HEK293 (cell line): ENCODE data around the gene SUMO3.

ENCODE experiments used
- BCL11A ChIP-seq: fragments of 450-650 bp; formaldehyde crosslinking; IDR thresholded peaks from 2 replicates; pipeline ENCODE4 v1.5.1; 2016; ENCODE audit warnings: low read depth, missing biosample characterization, missing genetic modification characterization
- GLIS1 ChIP-seq: fragments of 450-650 bp; formaldehyde crosslinking; IDR thresholded peaks from 2 replicates; pipeline ENCODE4 v1.5.1; 2016; ENCODE audit warnings: missing biosample characterization, missing genetic modification characterization
- KLF8 ChIP-seq: fragments of 450-650 bp; formaldehyde crosslinking; IDR thresholded peaks from 2 replicates; pipeline ENCODE4 v1.5.1; 2016; ENCODE audit warnings: missing biosample characterization, missing genetic modification characterization
- MYNN ChIP-seq: fragments of 450-650 bp; formaldehyde crosslinking; IDR thresholded peaks from 2 replicates; pipeline ENCODE4 v1.5.1; 2016; ENCODE audit warnings: missing biosample characterization, missing genetic modification characterization, borderline replicate concordance
- OSR2 ChIP-seq: fragments of 450-650 bp; formaldehyde crosslinking; IDR thresholded peaks from 2 replicates; pipeline ENCODE4 v1.5.1; 2016; ENCODE audit warnings: missing biosample characterization, missing genetic modification characterization
- RBAK ChIP-seq: fragments of 450-650 bp; formaldehyde crosslinking; IDR thresholded peaks from 2 replicates; pipeline ENCODE4 v1.5.1; 2016; ENCODE audit warnings: missing biosample characterization, missing genetic modification characterization
- SALL2 ChIP-seq: fragments of 450-650 bp; formaldehyde crosslinking; IDR thresholded peaks from 2 replicates; pipeline ENCODE4 v1.5.0; 2017; ENCODE audit warnings: missing biosample characterization, mild to moderate bottlenecking, missing genetic modification characterization, borderline replicate concordance
- SETDB1 ChIP-seq: IDR thresholded peaks from one replicate; pipeline ENCODE4 v1.6.1; 2017; ENCODE audit warnings: mild to moderate bottlenecking, low read length, moderate library complexity, mixed read lengths; ENCODE audit not compliant: insufficient read length
- YY2 ChIP-seq: fragments of 450-650 bp; formaldehyde crosslinking; IDR thresholded peaks from 2 replicates; pipeline ENCODE4 v1.5.1; 2016; ENCODE audit warnings: missing biosample characterization, missing genetic modification characterization
- ZBTB48 ChIP-seq: fragments of 450-650 bp; formaldehyde crosslinking; IDR thresholded peaks from 2 replicates; pipeline ENCODE4 v1.5.1; 2016; ENCODE audit warnings: missing biosample characterization, missing genetic modification characterization
- ZBTB8A ChIP-seq: fragments of 450-650 bp; formaldehyde crosslinking; IDR thresholded peaks from 2 replicates; pipeline ENCODE4 v1.5.1; 2016; ENCODE audit warnings: missing biosample characterization, missing genetic modification characterization
- ZFHX2 ChIP-seq: fragments of 450-650 bp; formaldehyde crosslinking; conservative IDR thresholded peaks from 2 replicates; pipeline ENCODE4 v1.5.1; 2016; ENCODE audit warnings: missing biosample characterization, missing genetic modification characterization
- ZIC2 ChIP-seq: fragments of 450-650 bp; formaldehyde crosslinking; IDR thresholded peaks from 2 replicates; pipeline ENCODE4 v1.5.1; 2016; ENCODE audit warnings: missing biosample characterization, missing genetic modification characterization
- ZNF114 ChIP-seq: fragments of 450-650 bp; formaldehyde crosslinking; IDR thresholded peaks from 2 replicates; pipeline ENCODE4 v1.5.0; 2017; ENCODE audit warnings: missing biosample characterization, missing genetic modification characterization
- ZNF174 ChIP-seq: fragments of 450-650 bp; formaldehyde crosslinking; IDR thresholded peaks from 2 replicates; pipeline ENCODE4 v1.5.0; 2017; ENCODE audit warnings: missing biosample characterization, mild to moderate bottlenecking, missing genetic modification characterization
- ZNF19 ChIP-seq: fragments of 450-650 bp; formaldehyde crosslinking; IDR thresholded peaks from 2 replicates; pipeline ENCODE4; 2016; ENCODE audit warnings: missing biosample characterization, missing genetic modification characterization, low read depth
- ZNF2 ChIP-seq: fragments of 450-650 bp; formaldehyde crosslinking; IDR thresholded peaks from 2 replicates; pipeline ENCODE4 v1.5.1; 2016; ENCODE audit warnings: missing biosample characterization, missing genetic modification characterization
- ZNF211 ChIP-seq: fragments of 450-650 bp; formaldehyde crosslinking; IDR thresholded peaks from 2 replicates; pipeline ENCODE4 v1.5.1; 2016; ENCODE audit warnings: low read depth, missing biosample characterization, missing genetic modification characterization
- ZNF221 ChIP-seq: fragments of 450-650 bp; formaldehyde crosslinking; IDR thresholded peaks from 2 replicates; pipeline ENCODE4 v1.5.1; 2017; ENCODE audit warnings: missing biosample characterization, missing genetic modification characterization, borderline replicate concordance
- ZNF24 ChIP-seq: fragments of 450-650 bp; formaldehyde crosslinking; IDR thresholded peaks from 2 replicates; pipeline ENCODE4 v1.5.1; 2016; ENCODE audit warnings: missing biosample characterization, missing genetic modification characterization
- ZNF248 ChIP-seq: fragments of 450-650 bp; formaldehyde crosslinking; IDR thresholded peaks from 2 replicates; pipeline ENCODE4 v1.5.1; 2017; ENCODE audit warnings: missing biosample characterization, missing genetic modification characterization
- ZNF274 ChIP-seq, 2 experiments: fragments of 200-500 bp in 1 of 2; fragments of 450-650 bp in 1 of 2; sonication (Bioruptor generic) in 1 of 2; formaldehyde crosslinking in 1 of 2; IDR thresholded peaks; 2 replicates each; pipeline versions ENCODE4 v1.5.1 to v1.6.1; 2014 to 2016; ENCODE audit warnings: borderline replicate concordance in 1 of 2, inconsistent platforms in 1 of 2, low read length in 1 of 2, missing biosample characterization in 1 of 2, missing genetic modification characterization in 1 of 2
- ZNF350 ChIP-seq: fragments of 450-650 bp; formaldehyde crosslinking; IDR thresholded peaks from 2 replicates; pipeline ENCODE4 v1.5.0; 2017; ENCODE audit warnings: missing biosample characterization, mild to moderate bottlenecking, missing genetic modification characterization
- ZNF394 ChIP-seq: fragments of 450-650 bp; formaldehyde crosslinking; IDR thresholded peaks from 2 replicates; pipeline ENCODE4 v1.5.1; 2016; ENCODE audit warnings: missing biosample characterization, missing genetic modification characterization, mild to moderate bottlenecking, moderate library complexity, borderline replicate concordance
- ZNF404 ChIP-seq: fragments of 450-650 bp; formaldehyde crosslinking; IDR thresholded peaks from 2 replicates; pipeline ENCODE4 v1.5.1; 2017; ENCODE audit warnings: missing biosample characterization, missing genetic modification characterization
- ZNF501 ChIP-seq: fragments of 450-650 bp; formaldehyde crosslinking; IDR thresholded peaks from 2 replicates; pipeline ENCODE4 v1.5.1; 2016; ENCODE audit warnings: missing biosample characterization, missing genetic modification characterization
- ZNF510 ChIP-seq: fragments of 450-650 bp; formaldehyde crosslinking; IDR thresholded peaks from 2 replicates; pipeline ENCODE4 v1.5.1; 2018; ENCODE audit warnings: mild to moderate bottlenecking, missing genetic modification characterization, missing biosample characterization; ENCODE audit not compliant: insufficient replicate concordance
- ZNF514 ChIP-seq: fragments of 450-650 bp; formaldehyde crosslinking; IDR thresholded peaks from 2 replicates; pipeline ENCODE4 v1.5.1; 2016; ENCODE audit warnings: missing biosample characterization, missing genetic modification characterization
- ZNF585B ChIP-seq: fragments of 450-650 bp; formaldehyde crosslinking; IDR thresholded peaks from 2 replicates; pipeline ENCODE4 v1.5.1; 2016; ENCODE audit warnings: missing biosample characterization, missing genetic modification characterization
- ZNF747 ChIP-seq: fragments of 450-650 bp; formaldehyde crosslinking; IDR thresholded peaks from 2 replicates; pipeline ENCODE4 v1.5.1; 2016; ENCODE audit warnings: missing biosample characterization, missing genetic modification characterization
- ZNF76 ChIP-seq: fragments of 450-650 bp; formaldehyde crosslinking; IDR thresholded peaks from 2 replicates; pipeline ENCODE4; 2016; ENCODE audit warnings: low read depth, missing biosample characterization, missing genetic modification characterization, borderline replicate concordance
- ZNF777 ChIP-seq: fragments of 450-650 bp; formaldehyde crosslinking; IDR thresholded peaks from 2 replicates; pipeline ENCODE4 v1.5.1; 2017; ENCODE audit warnings: missing biosample characterization, missing genetic modification characterization, borderline replicate concordance
- ZNF792 ChIP-seq: fragments of 450-650 bp; formaldehyde crosslinking; IDR thresholded peaks from 2 replicates; pipeline ENCODE4 v1.5.1; 2016; ENCODE audit warnings: missing biosample characterization, missing genetic modification characterization
- TF ChIP-seq, protein P1 (sequence below): fragments of 450-650 bp; formaldehyde crosslinking; IDR thresholded peaks from 2 replicates; pipeline ENCODE4 v1.5.1; 2016; ENCODE audit warnings: missing biosample characterization, missing genetic modification characterization
- TF ChIP-seq, protein P2 (sequence below): fragments of 450-650 bp; formaldehyde crosslinking; IDR thresholded peaks from 2 replicates; pipeline ENCODE4 v1.5.1; 2016; ENCODE audit warnings: missing biosample characterization, missing genetic modification characterization

The SUMO3 gene

DNA sequence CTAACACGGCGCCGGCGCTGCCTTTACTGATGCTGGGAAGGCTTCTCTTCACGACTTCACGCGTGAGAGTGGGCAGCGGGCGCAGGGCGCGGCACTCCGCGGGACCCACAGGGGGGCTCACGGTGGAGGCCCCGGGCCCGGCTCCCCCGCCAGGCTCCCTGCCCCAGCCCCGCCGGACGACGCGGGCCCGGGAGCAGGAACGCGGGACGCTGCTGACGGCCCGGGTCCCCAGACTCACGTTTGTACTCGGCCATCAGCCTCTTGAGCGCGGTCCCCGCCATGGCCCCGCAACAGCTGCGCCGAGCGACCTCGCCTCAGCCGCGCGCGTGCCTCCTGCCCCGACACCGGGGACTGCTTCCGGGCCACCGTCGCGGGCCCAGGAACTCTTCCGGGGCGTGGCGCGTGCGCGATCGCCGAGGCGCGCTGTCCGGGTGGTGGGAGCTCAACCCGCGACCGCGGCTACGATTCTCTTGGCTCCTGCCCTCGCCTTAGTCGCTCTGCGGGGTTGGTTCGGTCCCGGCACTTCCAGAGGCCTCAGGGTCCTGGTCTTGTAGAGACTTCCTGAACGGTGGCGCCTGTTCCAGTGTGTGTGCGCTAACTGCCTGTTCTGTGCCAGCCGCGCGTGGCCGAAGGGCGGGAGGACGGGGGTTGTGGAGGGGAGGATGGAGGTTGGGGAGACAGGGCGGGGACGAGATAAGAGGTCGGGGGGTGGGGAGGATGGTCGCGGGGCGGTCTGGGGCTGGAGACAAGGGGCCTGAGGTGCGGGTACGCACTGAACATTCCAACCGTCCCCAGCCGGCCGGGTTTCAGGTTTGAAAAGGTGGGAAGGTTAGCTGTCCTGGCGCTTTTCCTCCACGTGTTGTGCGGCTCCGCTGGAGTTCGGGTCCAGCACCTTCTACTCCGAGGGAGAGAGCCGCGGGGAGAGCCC is 16.1 kb downstream of the SUMO3 start, which contains the start of gene UBE2G2 (continued):
- TF ChIP-seq OSR2 (no peak), YY2 (tag by site-specific recombination) (peak; percentile 81; the same call in 1 of the 2 replicates), ZNF514 (tag by site-specific recombination) (no peak), SALL2 (tag by site-specific recombination) (no peak), ZNF747 (tag by site-specific recombination) (no peak), ZNF19 (tag by site-specific recombination) (no peak), ZNF2 (tag by site-specific recombination) (no peak), ZNF24 (tag by site-specific recombination) (no peak), ZNF248 (no peak), ZNF510 (tag by site-specific recombination) (no peak), RBAK (tag by site-specific recombination) (no peak), ZBTB8A (tag by site-specific recombination) (no peak), ZNF274 (IDR thresholded peaks at IDR 0.05; ENCODE audit: low read length) (no peak), ZNF274 (tag by site-specific recombination; IDR thresholded peaks at IDR 0.05; ENCODE audit: borderline replicate concordance) (no peak), GLIS1 (tag by site-specific recombination) (peak; percentile 83), SETDB1 (no peak), ZNF174 (0 out of 2 replicates have a peak, but pooled peaks have one; percentile 34), MYNN (tag by site-specific recombination) (no peak), ZNF76 (tag by site-specific recombination) (peak; percentile 73; the same call in 1 of the 2 replicates), ZNF501 (tag by site-specific recombination) (no peak), ZNF777 (tag by site-specific recombination) (no peak), BCL11A (no peak), ZNF221 (tag by site-specific recombination) (no peak), ZNF404 (tag by site-specific recombination) (no peak), ZNF792 (no peak), ZNF585B (tag by site-specific recombination) (no peak), ZBTB48 (tag by site-specific recombination) (no peak), ZIC2 (tag by site-specific recombination) (no peak), ZNF350 (tag by site-specific recombination) (no peak), ZNF114 (no peak), ZFHX2 (tag by site-specific recombination) (0 out of 2 replicates have a peak, but pooled peaks have one; percentile 7), ZNF394 (tag by site-specific recombination) (no peak), KLF8 (tag by site-specific recombination) (peak; percentile 67; the same call in 1 of the 2 replicates), ZNF211 (tag by site-specific recombination) (no peak)
- TF ChIP-seq, protein P1, sequence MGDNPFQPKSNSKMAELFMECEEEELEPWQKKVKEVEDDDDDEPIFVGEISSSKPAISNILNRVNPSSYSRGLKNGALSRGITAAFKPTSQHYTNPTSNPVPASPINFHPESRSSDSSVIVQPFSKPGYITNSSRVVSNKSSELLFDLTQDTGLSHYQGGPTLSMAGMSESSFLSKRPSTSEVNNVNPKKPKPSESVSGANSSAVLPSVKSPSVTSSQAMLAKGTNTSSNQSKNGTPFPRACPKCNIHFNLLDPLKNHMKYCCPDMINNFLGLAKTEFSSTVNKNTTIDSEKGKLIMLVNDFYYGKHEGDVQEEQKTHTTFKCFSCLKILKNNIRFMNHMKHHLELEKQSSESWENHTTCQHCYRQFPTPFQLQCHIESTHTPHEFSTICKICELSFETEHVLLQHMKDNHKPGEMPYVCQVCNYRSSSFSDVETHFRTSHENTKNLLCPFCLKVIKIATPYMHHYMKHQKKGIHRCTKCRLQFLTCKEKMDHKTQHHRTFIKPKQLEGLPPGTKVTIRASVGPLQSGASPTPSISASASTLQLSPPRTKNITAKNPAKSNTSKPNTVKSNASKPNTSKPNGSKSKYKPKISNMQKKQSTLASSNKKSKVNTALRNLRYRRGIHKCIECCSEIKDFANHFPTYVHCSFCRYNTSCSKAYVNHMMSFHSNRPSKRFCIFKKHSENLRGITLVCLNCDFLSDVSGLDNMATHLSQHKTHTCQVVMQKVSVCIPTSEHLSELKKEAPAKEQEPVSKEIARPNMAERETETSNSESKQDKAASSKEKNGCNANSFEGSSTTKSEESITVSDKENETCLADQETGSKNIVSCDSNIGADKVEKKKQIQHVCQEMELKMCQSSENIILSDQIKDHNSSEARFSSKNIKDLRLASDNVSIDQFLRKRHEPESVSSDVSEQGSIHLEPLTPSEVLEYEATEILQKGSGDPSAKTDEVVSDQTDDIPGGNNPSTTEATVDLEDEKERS (tag by site-specific recombination): no peak
- TF ChIP-seq, protein P2, sequence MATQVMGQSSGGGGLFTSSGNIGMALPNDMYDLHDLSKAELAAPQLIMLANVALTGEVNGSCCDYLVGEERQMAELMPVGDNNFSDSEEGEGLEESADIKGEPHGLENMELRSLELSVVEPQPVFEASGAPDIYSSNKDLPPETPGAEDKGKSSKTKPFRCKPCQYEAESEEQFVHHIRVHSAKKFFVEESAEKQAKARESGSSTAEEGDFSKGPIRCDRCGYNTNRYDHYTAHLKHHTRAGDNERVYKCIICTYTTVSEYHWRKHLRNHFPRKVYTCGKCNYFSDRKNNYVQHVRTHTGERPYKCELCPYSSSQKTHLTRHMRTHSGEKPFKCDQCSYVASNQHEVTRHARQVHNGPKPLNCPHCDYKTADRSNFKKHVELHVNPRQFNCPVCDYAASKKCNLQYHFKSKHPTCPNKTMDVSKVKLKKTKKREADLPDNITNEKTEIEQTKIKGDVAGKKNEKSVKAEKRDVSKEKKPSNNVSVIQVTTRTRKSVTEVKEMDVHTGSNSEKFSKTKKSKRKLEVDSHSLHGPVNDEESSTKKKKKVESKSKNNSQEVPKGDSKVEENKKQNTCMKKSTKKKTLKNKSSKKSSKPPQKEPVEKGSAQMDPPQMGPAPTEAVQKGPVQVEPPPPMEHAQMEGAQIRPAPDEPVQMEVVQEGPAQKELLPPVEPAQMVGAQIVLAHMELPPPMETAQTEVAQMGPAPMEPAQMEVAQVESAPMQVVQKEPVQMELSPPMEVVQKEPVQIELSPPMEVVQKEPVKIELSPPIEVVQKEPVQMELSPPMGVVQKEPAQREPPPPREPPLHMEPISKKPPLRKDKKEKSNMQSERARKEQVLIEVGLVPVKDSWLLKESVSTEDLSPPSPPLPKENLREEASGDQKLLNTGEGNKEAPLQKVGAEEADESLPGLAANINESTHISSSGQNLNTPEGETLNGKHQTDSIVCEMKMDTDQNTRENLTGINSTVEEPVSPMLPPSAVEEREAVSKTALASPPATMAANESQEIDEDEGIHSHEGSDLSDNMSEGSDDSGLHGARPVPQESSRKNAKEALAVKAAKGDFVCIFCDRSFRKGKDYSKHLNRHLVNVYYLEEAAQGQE (tag by site-specific recombination): peak; percentile 70
